ENCODE data around the gene ABR.

- no peak for TF ChIP-seq CTCF (IDR thresholded peaks at IDR 0.05)
- no peak for TF ChIP-seq POLR2A (IDR thresholded peaks at IDR 0.05)
Measured at GRCh38 chr17:1076982-1077302, 102.8 kb downstream of the ABR start.
